HG02642 (cell line): ENCODE measurements around the gene TRIO.
"Not testable (repeated sequence)": the region's sequence is repeated elsewhere in the genome, so short reads cannot be mapped to it uniquely, and the experiment has no call there.

Experiments
- ATAC-seq: cut with Tn5 transposase; IDR thresholded peaks from one replicate; pipeline ENCODE4 v1.9.1; 2021; ENCODE audit warnings: mild to moderate bottlenecking; ENCODE audit not compliant: unreplicated experiment, poor library complexity

TRIO gene

DNA sequence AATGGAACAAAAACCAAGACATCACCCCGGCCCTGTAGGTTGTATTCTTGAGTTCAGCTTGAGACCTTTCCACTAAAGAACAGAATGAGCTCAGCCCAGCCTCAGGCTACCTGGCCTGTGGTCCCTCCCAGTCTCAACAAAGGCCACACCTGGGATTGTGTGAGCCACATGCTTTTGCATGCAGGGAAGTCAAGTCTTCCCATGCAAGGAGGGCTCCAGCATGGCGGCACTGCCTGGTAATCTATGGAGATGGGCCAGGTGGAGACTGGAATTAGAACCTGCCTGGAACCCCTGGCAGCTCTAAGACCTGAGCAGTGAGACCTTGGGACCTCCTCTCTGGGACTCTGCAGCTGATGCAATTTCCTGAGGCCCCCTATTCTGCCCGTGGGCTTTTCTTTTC, 389.0 kb downstream of the TRIO start:
- no peak for ATAC-seq

DNA sequence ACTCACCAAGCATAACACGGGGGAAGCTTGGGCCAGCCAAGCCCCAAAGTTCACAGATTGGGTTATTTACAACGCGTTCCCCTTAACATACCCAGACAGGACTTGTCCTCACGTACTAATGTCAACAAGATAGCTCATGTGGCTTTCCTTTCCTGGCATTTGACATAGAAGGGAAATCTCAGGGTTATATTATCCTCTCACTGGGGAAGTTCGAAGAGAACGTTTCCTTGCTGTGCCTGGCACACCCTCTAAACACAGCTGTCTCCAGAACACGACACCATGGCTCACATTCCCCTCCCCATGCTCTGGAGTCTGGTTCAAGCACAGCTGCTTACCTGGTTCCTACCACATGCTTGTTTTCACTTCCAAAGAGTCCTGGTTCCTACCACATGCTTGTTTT, 391.6 kb downstream of the TRIO start:
- no peak for ATAC-seq

DNA sequence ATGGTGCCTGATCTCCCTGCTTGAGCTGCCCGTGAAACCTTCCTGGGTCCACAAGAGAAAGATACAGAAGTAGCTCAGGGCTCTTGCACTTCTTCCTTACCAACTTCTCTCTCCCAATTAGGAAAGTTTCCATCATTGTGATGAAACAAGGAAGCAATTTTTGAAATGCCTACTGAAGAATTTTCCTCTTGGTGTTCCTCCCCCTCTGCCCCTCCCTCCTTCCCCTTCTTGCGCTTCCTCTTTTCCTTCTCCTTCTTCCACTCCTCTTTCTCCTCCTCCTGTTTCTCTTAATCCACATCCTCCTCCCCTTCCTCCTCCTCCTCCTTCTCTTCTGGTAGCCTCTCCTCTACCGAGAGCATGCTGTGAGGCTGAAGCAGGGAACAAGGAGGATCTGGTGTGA, 402.2 kb downstream of the TRIO start:
- ATAC-seq = no peak

DNA sequence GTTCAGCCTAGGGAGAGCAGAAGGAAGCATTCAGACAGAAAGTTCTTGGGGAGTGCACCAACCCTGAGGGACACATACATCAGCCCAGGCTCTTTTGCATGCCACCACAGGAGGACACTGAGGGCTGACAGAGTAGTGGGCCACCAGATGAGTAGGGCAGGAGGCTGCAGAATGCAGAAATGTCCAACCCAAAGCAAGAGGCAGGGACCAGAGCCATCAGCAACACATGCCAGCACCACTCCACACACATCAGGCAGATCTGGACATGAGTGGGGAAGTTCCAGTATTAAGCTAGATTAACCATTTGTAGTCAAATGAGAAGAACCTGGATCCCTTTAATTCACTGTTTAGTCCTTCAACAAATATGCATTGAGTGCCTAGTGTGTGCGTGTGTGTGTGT, 402.7 kb downstream of the TRIO start:
- ATAC-seq = no peak

DNA sequence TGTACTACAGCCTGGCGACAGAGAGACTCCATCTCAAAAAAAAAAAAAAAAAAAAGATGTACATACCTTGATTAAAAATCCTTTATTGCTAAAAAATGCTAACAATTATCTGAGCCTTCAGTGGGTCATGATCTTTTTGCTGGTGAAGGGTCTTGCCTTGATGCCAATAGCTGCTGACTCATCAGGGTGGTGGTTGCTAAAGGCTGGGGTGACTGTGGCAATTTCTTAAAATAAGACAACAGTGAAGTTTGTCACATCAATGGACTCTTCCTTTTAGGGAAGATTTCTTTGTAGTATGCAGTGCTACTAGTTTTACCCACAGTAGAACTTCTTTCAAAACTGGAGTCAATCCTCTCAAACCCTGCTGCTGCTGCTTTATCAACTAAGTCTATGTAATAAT, 404.5 kb downstream of the TRIO start:
- no peak for ATAC-seq

DNA sequence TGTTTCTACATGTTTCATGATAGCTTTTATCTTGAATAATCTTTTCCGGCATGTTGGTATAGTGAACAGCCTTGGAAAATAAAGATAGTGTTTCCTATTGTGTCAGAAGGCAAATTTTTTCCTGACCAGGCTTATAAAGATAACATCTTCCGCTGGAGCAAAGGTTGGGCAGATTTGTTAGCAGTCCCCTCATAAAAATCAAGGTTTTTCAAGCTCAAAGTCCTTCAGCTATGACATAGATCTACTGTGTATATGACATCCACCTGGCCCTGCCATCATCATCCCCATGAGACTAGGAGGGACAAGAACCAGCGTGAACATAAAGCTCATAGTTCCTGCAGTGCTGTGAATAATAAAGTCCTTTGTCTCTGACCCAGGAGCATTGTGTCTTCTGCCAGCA, 408.1 kb downstream of the TRIO start:
- no peak for ATAC-seq

DNA sequence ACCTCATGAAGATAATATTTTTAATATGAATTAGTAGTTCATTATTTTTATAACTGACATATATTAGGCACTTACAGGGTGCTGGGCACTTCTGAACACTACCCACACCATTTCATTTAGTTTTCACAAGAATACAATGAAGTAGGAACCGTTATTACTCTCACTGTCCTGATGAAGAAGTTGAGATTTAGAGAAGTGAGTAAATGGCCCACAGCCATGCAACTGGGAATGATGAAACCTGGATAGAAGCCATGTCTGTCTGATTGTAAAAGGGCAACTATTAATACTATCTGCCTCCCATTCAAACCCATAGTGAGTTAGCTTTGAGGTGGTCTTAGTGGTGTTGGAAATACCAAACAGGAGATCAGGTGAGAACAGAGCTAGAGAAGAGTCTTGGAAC, 408.9 kb downstream of the TRIO start:
- ATAC-seq = no peak

DNA sequence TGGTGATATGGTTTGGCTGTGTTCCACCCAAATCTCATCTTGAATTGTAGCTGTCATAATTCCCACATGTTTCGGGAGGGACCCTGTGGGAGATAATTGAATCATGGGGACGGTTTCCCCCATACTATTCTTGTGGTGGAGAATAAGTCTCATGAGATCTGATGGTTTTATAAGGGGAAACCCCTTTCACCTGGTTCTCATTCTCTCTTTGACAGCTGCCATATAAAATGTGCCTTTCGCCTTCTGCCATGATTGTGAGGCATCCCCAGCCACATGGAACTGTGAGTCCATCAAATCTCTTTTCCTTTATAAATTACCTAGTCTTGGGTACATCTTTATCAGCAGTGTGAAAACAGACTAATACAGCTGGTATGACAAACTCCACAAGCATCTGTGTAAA, 411.1 kb downstream of the TRIO start:
- not testable (repeated sequence) for ATAC-seq

DNA sequence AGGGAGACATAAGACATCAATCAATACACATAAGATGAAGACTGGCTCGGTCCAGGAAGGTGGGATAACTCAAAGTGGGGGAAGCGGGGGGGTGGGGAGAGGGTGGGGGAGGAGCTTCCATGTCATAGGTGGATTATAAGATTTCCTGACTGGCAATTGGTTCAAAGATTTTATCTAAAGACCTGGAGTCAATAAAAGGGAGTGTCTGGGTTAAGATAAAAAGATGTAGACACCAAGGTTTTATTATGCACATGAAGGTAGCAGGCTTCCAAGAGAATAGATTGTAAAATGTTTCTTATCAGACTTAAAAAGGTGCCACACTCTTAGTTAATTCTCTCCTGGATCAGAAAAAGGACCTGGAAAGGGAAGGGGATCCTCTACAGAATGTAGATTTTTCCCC, 412.9 kb downstream of the TRIO start:
- no peak for ATAC-seq

DNA sequence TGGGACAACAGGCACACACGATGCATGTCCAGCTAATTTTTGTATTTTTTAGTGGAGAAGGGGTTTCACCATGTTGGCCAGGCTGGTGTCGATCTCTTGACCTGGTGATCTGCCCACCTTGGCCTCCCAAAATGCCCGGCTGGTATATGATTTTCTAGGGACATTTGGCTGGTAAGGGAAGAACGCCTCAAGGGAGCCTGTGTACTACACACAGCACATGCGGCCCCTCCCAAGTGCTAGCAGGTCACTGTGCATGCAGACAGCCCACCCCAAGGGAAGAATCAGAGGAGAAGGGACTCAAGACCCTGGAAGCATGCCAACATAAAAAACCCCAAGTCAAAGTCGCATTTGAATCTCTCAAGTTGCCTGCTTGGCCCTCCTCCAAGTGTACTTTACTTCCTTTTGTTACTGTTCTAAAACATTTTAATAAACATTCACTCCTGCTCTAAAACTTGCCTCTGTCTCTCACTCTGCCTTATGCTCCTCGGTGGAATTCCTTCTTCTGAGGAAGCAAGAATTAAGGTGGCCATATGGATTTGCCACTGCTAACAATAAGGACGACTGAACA, 414.1 kb downstream of the TRIO start:
- no peak for ATAC-seq

DNA sequence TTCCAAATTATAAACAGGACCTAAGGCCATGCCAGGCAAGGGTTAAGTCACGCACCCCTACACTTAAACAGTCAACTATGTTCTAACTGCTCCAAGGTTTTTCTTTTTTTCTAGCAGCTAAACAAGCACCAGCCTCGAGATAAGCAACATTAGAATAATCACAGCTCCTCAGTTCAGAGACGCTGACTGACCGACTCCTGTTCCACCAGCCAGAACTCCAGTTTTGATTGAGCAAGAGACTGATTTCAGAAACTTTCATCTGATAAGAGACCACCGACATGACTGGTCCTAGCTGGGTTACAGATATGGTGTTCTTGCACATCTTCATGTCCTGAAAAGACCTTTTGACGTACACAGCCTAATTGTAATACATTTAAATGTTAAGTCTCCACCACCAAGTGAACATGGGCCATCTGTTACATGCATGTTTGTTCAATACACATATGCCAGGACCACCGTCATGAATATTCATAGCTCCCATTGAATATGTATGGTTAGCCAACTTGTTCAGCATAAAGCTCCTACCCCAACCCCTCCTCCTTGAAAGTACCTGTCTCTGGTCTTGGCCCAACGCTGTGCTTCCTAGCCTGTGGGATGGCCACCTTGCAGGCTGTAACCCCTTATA, 414.8 kb downstream of the TRIO start:
- ATAC-seq = no peak
